Measurements from ENCODE around the gene PCDHA7.
A peak's percentile ranks its signal among the peaks of the same experiment; 100 is the strongest.

DNA sequence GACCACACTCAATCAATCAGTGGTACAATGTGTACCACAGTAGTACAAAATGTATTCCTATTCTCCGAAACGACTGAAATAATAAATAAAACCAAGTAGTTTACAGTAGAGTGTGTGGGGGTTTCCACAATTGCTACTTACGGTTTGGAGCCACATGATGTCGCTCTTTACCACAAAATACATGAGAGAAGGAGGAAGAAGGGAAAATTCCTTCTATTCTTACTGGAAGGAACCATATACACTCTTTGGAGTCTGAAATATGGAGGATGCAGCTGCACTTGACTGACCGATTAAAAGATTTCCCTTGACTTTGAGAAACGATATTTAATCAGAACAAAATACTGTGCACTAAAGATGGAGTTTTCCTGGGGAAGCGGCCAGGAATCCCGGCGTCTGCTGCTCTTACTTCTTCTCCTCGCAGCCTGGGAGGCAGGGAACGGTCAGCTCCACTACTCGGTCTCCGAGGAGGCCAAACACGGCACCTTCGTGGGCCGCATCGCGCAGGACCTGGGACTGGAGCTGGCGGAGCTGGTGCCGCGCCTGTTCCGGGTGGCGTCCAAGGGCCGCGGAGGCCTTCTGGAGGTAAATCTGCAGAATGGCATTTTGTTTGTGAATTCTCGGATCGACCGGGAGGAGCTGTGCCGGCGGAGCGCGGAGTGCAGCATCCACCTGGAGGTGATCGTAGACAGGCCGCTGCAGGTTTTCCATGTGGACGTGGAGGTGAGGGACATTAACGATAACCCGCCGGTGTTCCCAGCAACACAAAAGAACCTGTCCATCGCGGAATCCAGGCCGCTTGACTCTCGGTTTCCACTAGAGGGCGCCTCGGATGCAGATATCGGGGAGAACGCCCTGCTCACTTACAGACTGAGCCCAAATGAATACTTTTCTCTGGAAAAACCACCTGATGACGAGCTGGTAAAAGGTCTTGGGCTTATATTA, 27.0 kb upstream of the PCDHA7 start, which contains the start of gene PCDHA4:
- TF ChIP-seq, protein P1, sequence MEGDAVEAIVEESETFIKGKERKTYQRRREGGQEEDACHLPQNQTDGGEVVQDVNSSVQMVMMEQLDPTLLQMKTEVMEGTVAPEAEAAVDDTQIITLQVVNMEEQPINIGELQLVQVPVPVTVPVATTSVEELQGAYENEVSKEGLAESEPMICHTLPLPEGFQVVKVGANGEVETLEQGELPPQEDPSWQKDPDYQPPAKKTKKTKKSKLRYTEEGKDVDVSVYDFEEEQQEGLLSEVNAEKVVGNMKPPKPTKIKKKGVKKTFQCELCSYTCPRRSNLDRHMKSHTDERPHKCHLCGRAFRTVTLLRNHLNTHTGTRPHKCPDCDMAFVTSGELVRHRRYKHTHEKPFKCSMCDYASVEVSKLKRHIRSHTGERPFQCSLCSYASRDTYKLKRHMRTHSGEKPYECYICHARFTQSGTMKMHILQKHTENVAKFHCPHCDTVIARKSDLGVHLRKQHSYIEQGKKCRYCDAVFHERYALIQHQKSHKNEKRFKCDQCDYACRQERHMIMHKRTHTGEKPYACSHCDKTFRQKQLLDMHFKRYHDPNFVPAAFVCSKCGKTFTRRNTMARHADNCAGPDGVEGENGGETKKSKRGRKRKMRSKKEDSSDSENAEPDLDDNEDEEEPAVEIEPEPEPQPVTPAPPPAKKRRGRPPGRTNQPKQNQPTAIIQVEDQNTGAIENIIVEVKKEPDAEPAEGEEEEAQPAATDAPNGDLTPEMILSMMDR (IDR thresholded peaks at IDR 0.05) = peak in 1 of 3 donors; percentile 31
- no peak for TF ChIP-seq POLR2A (IDR thresholded peaks at IDR 0.05)
- no peak for TF ChIP-seq POLR2AphosphoS5 (IDR thresholded peaks at IDR 0.05)
